ENCODE data around the gene TTC21A. TPM values are rescaled to one million over a fixed set of nuclear protein-coding genes. Genes with fewer than 3 reads are reported as not detected.

Gene TTC21A
- total and polyA plus RNA-seq, 3 donors from 2014 or later = 74.3 to 266 (median 101) TPM

DNA sequence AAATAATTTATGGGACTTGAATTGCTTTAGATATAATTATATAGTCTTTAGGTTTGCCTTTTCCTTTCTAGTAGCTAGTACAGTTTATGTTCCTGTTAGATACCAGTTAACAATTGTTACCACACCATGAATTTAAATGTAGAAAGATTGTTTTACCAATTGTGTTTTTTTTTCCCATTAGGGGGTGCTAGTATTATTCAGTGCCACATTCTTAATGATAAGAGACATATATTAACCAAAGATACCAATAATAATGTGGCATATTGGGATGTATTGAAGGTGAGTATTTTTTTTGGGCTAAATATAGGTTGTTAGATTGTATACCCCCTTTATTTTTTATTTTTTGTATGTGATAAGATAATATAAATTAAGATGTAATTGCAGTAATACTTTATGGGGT lies 27.9 kb upstream of the TTC21A start:
- no peaks in the 10 kb centered on the region for H3K4me1 ChIP-seq
- TF ChIP-seq POLR2A (IDR thresholded peaks at IDR 0.05) = no peak
- TF ChIP-seq, protein P1, sequence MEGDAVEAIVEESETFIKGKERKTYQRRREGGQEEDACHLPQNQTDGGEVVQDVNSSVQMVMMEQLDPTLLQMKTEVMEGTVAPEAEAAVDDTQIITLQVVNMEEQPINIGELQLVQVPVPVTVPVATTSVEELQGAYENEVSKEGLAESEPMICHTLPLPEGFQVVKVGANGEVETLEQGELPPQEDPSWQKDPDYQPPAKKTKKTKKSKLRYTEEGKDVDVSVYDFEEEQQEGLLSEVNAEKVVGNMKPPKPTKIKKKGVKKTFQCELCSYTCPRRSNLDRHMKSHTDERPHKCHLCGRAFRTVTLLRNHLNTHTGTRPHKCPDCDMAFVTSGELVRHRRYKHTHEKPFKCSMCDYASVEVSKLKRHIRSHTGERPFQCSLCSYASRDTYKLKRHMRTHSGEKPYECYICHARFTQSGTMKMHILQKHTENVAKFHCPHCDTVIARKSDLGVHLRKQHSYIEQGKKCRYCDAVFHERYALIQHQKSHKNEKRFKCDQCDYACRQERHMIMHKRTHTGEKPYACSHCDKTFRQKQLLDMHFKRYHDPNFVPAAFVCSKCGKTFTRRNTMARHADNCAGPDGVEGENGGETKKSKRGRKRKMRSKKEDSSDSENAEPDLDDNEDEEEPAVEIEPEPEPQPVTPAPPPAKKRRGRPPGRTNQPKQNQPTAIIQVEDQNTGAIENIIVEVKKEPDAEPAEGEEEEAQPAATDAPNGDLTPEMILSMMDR (IDR thresholded peaks at IDR 0.05) = no peak
- intact Hi-C loops (cut with DNase I; ENCODE audit: low total_unique reads) = no loop called here
- H3K27ac ChIP-seq = no peak overlapping the region
- no peak for DNase-seq
- H3K36me3 ChIP-seq (ENCODE audit: low read depth, missing control alignments) = peaks cover 4% of the 10 kb centered on the region
- no peaks in the 10 kb centered on the region for H3K9me3 ChIP-seq
- no peaks in the 10 kb centered on the region for H3K27me3 ChIP-seq
- H3K4me3 ChIP-seq = no peak overlapping the region

- Histone ChIP-seq H3K27ac (no peak overlapping the region), H3K27me3 (no peaks in the 10 kb centered on the region), H3K36me3 (ENCODE audit: low read depth, missing control alignments) (peaks cover 4% of the 10 kb centered on the region), H3K9me3 (no peaks in the 10 kb centered on the region), H3K4me1 (no peaks in the 10 kb centered on the region), H3K4me3 (no peak overlapping the region)
- no peak for DNase-seq
- intact Hi-C loops (cut with DNase I; ENCODE audit: low total_unique reads) = no loop called here
- TF ChIP-seq POLR2A (IDR thresholded peaks at IDR 0.05) = no peak
- TF ChIP-seq, protein P1 (IDR thresholded peaks at IDR 0.05) = no peak
These were observed 27.5 kb upstream of the TTC21A start for GRCh38 chr3:39080026-39080425.

GRCh38 chr3:39082666-39083313 lies 24.7 kb upstream of the TTC21A start:
- no peak for DNase-seq
- Histone ChIP-seq H3K9me3 (no peaks in the 10 kb centered on the region), H3K4me3 (no peak overlapping the region), H3K4me1 (no peaks in the 10 kb centered on the region), H3K27ac (no peak overlapping the region), H3K27me3 (no peaks in the 10 kb centered on the region), H3K36me3 (ENCODE audit: low read depth, missing control alignments) (peaks cover 4% of the 10 kb centered on the region)
- TF ChIP-seq POLR2A (IDR thresholded peaks at IDR 0.05) = no peak
- TF ChIP-seq, protein P1 (IDR thresholded peaks at IDR 0.05) = no peak
- intact Hi-C loops (cut with DNase I; ENCODE audit: low total_unique reads) = no loop called here
- WGBS, 2 donors = 94 to 97% methylated on average over 4 of the region's 4 CpGs

DNA sequence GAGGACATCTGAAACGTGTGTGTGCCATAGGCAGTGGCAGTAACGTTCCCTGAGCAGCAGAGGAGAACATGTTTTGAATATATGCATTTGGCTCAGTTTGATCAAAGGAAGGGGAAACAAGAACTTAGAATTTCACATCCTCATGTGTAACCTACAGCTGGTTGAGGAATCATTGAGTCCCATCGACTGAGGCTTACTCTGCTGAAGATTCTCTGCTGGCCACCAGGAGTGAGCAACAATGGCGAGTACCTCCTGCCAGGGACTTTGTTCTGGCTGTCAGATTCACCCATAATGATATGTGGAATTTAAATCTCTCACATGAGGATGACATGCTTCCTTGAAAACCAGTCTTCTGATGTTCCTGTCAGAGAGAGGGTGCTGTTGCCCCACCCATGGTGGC lies 21.3 kb upstream of the TTC21A start:
- H3K27ac ChIP-seq = no peak overlapping the region
- intact Hi-C loops (cut with DNase I; ENCODE audit: low total_unique reads) = no loop called here
- no peak for DNase-seq
- no peaks in the 10 kb centered on the region for H3K27me3 ChIP-seq
- TF ChIP-seq, protein P1 (IDR thresholded peaks at IDR 0.05) = peak in 1 of 3 experiments; percentile 13
- TF ChIP-seq POLR2A (IDR thresholded peaks at IDR 0.05) = no peak
- no peaks in the 10 kb centered on the region for H3K9me3 ChIP-seq
- WGBS, 2 donors = 89 to 91% methylated on average over 4 of the region's 4 CpGs
- H3K4me1 ChIP-seq = no peaks in the 10 kb centered on the region
- no peak overlapping the region for H3K4me3 ChIP-seq
- no peaks in the 10 kb centered on the region for H3K36me3 ChIP-seq (ENCODE audit: low read depth, missing control alignments)

GRCh38 chr3:39088456-39088855 lies 19.0 kb upstream of the TTC21A start:
- intact Hi-C loops (cut with DNase I; ENCODE audit: low total_unique reads) = no loop called here
- H3K4me1 ChIP-seq = no peaks in the 10 kb centered on the region

More at GRCh38 chr3:39088456-39088855, 19.0 kb upstream of the TTC21A start:
- no peaks in the 10 kb centered on the region for H3K27me3 ChIP-seq
- no peaks in the 10 kb centered on the region for H3K9me3 ChIP-seq
- no peak for DNase-seq
- TF ChIP-seq POLR2A (IDR thresholded peaks at IDR 0.05) = no peak
- TF ChIP-seq, protein P1 (IDR thresholded peaks at IDR 0.05) = no peak
- H3K27ac ChIP-seq = no peak overlapping the region
- 81 to 98% methylated on average over 3 of the region's 3 CpGs for WGBS, 2 donors
- no peaks in the 10 kb centered on the region for H3K36me3 ChIP-seq (ENCODE audit: low read depth, missing control alignments)
- H3K4me3 ChIP-seq = no peak overlapping the region
